Measurements from ENCODE around the gene SSTR5. TPM values are rescaled to one million over a fixed set of nuclear protein-coding genes. Genes with fewer than 3 reads are reported as not detected.

Gene SSTR5
- polyA plus RNA-seq, 2 of the 4 experiments (the other 2 are of a cell fraction) = 0.06 to 0.08 TPM

DNA sequence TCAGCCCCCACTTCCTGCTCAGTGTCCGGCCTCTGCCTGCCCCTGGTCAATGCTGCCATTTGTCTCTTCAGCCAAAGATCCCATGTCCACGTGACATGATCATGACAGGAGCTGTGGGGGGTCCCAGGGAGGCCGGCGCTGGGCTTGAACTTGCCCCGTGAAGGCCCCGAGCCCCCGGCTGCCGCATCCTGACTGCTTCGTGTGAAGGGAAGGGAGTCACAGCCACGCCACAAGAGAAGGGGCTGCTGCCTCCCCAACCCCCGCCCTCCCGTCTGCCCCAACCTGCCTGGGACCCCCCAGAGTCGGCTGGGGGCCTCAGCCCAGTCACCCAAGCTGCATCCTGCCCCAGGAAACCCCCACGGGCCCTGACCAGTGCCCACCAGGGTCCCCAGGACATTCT is 14.3 kb upstream of the SSTR5 start:
- POLR2A ChIA-PET = no interaction called here
- peaks cover 13% of the 10 kb centered on the region for H3K4me1 ChIP-seq
- TF ChIP-seq EHMT2 (IDR thresholded peaks at IDR 0.05; ENCODE audit: low read depth) (no peak), SREBF2 (IDR thresholded peaks at IDR 0.05) (no peak), JUN (IDR thresholded peaks at IDR 0.05) (no peak), ZSCAN20 (CRISPR knock-in tag; IDR thresholded peaks at IDR 0.05) (no peak), RFX5 (IDR thresholded peaks at IDR 0.05) (no peak), TP53 (CRISPR knock-in tag; IDR thresholded peaks at IDR 0.05) (no peak), CHD2 (IDR thresholded peaks at IDR 0.05; ENCODE audit: low read length, partially characterized antibody) (no peak), RCOR1 (IDR thresholded peaks at IDR 0.05; ENCODE audit: low read depth, low read length) (no peak), CEBPB (IDR thresholded peaks at IDR 0.05) (no peak), FOSB (CRISPR knock-in tag; IDR thresholded peaks at IDR 0.05) (no peak)
- TF ChIP-seq, protein P1, sequence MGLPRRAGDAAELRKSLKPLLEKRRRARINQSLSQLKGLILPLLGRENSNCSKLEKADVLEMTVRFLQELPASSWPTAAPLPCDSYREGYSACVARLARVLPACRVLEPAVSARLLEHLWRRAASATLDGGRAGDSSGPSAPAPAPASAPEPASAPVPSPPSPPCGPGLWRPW (IDR thresholded peaks at IDR 0.05) = no peak
- TF ChIP-seq, protein P2, sequence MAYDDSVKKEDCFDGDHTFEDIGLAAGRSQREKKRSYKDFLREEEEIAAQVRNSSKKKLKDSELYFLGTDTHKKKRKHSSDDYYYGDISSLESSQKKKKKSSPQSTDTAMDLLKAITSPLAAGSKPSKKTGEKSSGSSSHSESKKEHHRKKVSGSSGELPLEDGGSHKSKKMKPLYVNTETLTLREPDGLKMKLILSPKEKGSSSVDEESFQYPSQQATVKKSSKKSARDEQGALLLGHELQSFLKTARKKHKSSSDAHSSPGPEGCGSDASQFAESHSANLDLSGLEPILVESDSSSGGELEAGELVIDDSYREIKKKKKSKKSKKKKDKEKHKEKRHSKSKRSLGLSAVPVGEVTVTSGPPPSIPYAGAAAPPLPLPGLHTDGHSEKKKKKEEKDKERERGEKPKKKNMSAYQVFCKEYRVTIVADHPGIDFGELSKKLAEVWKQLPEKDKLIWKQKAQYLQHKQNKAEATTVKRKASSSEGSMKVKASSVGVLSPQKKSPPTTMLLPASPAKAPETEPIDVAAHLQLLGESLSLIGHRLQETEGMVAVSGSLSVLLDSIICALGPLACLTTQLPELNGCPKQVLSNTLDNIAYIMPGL (CRISPR knock-in tag; IDR thresholded peaks at IDR 0.05; ENCODE audit: borderline replicate concordance) = no peak
- TF ChIP-seq, protein P3, sequence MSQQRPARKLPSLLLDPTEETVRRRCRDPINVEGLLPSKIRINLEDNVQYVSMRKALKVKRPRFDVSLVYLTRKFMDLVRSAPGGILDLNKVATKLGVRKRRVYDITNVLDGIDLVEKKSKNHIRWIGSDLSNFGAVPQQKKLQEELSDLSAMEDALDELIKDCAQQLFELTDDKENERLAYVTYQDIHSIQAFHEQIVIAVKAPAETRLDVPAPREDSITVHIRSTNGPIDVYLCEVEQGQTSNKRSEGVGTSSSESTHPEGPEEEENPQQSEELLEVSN (IDR thresholded peaks at IDR 0.05; ENCODE audit: borderline replicate concordance, low read depth) = no peak
- TF ChIP-seq, protein P4, sequence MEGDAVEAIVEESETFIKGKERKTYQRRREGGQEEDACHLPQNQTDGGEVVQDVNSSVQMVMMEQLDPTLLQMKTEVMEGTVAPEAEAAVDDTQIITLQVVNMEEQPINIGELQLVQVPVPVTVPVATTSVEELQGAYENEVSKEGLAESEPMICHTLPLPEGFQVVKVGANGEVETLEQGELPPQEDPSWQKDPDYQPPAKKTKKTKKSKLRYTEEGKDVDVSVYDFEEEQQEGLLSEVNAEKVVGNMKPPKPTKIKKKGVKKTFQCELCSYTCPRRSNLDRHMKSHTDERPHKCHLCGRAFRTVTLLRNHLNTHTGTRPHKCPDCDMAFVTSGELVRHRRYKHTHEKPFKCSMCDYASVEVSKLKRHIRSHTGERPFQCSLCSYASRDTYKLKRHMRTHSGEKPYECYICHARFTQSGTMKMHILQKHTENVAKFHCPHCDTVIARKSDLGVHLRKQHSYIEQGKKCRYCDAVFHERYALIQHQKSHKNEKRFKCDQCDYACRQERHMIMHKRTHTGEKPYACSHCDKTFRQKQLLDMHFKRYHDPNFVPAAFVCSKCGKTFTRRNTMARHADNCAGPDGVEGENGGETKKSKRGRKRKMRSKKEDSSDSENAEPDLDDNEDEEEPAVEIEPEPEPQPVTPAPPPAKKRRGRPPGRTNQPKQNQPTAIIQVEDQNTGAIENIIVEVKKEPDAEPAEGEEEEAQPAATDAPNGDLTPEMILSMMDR (IDR thresholded peaks at IDR 0.05) = no peak
- DNase-seq (ENCODE audit: low read depth in 1 of 2, low spot score in 1 of 2) = no peak
- ATAC-seq = no peak
- no peak for FAIRE-seq
- no peak overlapping the region for H3K4me3 ChIP-seq
- H3K9me3 ChIP-seq = peaks cover 15% of the 10 kb centered on the region; the same call in 2 of the 3 replicates
- WGBS (ENCODE audit: missing lambda C conversion rate) = 37% methylated on average over 7 of the region's 14 CpGs
- no peak overlapping the region for H3K27ac ChIP-seq
- no peak overlapping the region for H3K4me2 ChIP-seq
- CTCF ChIA-PET = interaction anchor here (0.6 to 6.8 kb wide), 56 partner anchors 8 to 414 kb away, joined by 3 to 174 read pairs (median 6); partner anchors contain the start of genes GNG13, SOX8, SSTR5 and TPSG1

DNA sequence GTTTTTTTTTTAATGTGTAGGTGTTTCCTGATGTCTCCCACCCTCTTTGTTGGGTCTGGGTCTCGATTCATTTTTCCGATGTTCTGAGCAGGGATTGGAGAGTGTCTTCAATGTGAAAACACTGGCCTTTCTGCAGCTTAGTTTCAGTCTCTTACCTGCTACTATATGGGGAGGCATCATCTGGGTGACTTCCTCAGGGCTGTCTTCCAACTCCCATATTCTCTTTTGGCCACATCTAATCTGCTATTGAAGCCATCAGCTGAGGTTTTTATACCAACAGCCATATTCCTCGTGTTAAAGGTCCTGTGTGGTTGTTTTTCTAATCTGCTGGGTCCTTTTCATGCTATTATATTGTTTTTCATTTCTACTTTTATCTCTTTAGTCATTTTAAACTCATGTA is 13.2 kb upstream of the SSTR5 start:
- Histone ChIP-seq H3K27ac (no peak overlapping the region), H3K4me1 (peaks cover 13% of the 10 kb centered on the region), H3K4me2 (no peak overlapping the region), H3K4me3 (no peak overlapping the region), H3K9me3 (peaks cover 15% of the 10 kb centered on the region; the same call in 2 of the 3 replicates)
- CTCF ChIA-PET = interaction anchor here (0.7 to 6.8 kb wide), 8 partner anchors 10 to 246 kb away, joined by 3 to 174 read pairs (median 6); partner anchors contain the start of gene SSTR5
- 57% methylated on average over 3 of the region's 3 CpGs for WGBS (ENCODE audit: missing lambda C conversion rate)
- ATAC-seq (no peak), FAIRE-seq (no peak), DNase-seq (ENCODE audit: low read depth in 1 of 2, low spot score in 1 of 2) (no peak)
- POLR2A ChIA-PET = no interaction called here
- TF ChIP-seq FOXS1 (CRISPR knock-in tag; IDR thresholded peaks at IDR 0.05) = no peak
- no peak for TF ChIP-seq SREBF2 (IDR thresholded peaks at IDR 0.05)
- TF ChIP-seq HEYL (CRISPR knock-in tag; IDR thresholded peaks at IDR 0.05) = no peak
- TF ChIP-seq FOSL2 (IDR thresholded peaks at IDR 0.05) = no peak
- TF ChIP-seq FOSL2 (CRISPR knock-in tag; IDR thresholded peaks at IDR 0.05) = no peak
- TF ChIP-seq HDAC2 (IDR thresholded peaks at IDR 0.05) = no peak
- no peak for TF ChIP-seq RFX5 (IDR thresholded peaks at IDR 0.05)
- no peak for TF ChIP-seq RAD21 (conservative IDR thresholded peaks at IDR 0.05 in 1 of 2, IDR thresholded peaks at IDR 0.05 in 1 of 2)
- no peak for TF ChIP-seq JUN (IDR thresholded peaks at IDR 0.05)
- no peak for TF ChIP-seq CEBPB (IDR thresholded peaks at IDR 0.05)
- no peak for TF ChIP-seq ZFP36 (IDR thresholded peaks at IDR 0.05; ENCODE audit: borderline replicate concordance, partially characterized antibody)
- TF ChIP-seq TP53 (CRISPR knock-in tag; IDR thresholded peaks at IDR 0.05) = no peak
- TF ChIP-seq CBX2 (IDR thresholded peaks at IDR 0.05; ENCODE audit: borderline replicate concordance, low read depth) = no peak
- TF ChIP-seq ESRRA (IDR thresholded peaks at IDR 0.05; ENCODE audit: borderline replicate concordance, low read length) = no peak
- TF ChIP-seq SMC3 (IDR thresholded peaks at IDR 0.05) = no peak
- no peak for TF ChIP-seq KDM1A (IDR thresholded peaks at IDR 0.05; ENCODE audit: low read depth)
- no peak for TF ChIP-seq CBX8 (IDR thresholded peaks at IDR 0.05)
